WI38 (cell line): ENCODE results near the gene PACRG.

ENCODE experiments used
- H3K4me3 ChIP-seq: 2 replicates; pipeline ENCODE4 v1.5.1; 2011; ENCODE audit warnings: low read depth, mild to moderate bottlenecking, control low read depth, low read length
- TF ChIP-seq, protein P1 (sequence below): IDR thresholded peaks from 2 replicates; pipeline ENCODE4 v1.5.1; 2012; ENCODE audit warnings: low read depth, mild to moderate bottlenecking, control low read depth, low read length

The PACRG gene

DNA sequence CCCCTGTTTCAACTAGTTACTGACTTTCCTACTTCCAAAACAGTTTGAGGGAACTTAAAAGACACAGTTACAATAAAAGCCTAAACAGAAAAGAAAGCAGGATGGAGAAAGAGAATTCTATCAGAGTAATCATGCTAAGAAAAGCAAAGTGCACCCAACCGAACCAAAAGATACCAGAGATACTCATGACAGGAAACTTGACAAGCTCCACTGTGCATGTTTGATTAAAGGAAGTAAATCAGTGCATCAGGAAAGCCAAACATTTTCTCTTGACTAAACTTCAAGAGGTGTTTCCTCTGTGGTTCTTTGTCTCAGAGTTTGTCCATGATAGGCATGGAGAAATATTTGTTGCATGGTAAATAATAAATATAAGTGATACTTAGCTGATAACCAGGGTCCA lies 138.9 kb downstream of the PACRG start:
- TF ChIP-seq, protein P1, sequence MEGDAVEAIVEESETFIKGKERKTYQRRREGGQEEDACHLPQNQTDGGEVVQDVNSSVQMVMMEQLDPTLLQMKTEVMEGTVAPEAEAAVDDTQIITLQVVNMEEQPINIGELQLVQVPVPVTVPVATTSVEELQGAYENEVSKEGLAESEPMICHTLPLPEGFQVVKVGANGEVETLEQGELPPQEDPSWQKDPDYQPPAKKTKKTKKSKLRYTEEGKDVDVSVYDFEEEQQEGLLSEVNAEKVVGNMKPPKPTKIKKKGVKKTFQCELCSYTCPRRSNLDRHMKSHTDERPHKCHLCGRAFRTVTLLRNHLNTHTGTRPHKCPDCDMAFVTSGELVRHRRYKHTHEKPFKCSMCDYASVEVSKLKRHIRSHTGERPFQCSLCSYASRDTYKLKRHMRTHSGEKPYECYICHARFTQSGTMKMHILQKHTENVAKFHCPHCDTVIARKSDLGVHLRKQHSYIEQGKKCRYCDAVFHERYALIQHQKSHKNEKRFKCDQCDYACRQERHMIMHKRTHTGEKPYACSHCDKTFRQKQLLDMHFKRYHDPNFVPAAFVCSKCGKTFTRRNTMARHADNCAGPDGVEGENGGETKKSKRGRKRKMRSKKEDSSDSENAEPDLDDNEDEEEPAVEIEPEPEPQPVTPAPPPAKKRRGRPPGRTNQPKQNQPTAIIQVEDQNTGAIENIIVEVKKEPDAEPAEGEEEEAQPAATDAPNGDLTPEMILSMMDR, result no peak
- H3K4me3 ChIP-seq, result no peak overlapping the region

DNA sequence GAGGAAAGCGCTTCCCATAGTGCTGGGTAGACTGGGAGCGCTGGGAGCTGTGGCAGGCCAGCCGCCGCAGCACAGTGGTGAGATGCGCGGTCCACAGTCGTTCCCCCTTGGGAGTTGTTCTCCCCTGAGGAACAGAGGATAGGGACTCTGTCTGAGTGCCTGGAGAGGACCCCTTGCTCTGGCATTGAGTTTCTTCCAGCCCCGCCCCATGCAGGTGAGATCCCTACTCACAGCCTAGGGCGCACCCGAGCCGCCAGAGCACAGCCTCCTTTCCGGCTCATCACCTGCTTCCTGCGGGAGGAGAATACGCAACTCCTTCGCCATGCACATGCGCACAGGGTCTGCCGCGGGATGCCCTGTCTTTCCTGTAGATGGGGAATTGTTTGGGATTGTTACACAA lies 140.6 kb downstream of the PACRG start:
- no peak overlapping the region for H3K4me3 ChIP-seq
- TF ChIP-seq, protein P1, result no peak

DNA sequence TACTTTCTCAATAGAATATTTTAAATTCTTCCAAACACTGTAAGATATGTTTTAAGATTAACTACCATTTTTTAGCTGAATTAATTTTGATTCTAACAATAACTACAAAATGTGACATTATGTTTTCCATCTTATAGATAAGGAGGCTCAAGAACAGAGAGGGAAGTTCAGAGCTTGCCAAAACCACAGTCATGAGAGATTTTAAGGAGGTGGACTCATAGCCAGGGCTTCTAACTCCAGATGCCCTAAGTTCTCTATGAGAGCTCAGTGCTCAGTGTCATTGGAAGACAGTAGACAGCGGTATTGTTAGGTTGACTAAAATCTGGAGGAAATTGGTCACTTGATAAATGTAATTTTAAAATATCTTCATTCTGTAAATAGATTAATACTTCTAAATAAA lies 144.2 kb downstream of the PACRG start:
- no peak overlapping the region for H3K4me3 ChIP-seq
- TF ChIP-seq, protein P1, result no peak

DNA sequence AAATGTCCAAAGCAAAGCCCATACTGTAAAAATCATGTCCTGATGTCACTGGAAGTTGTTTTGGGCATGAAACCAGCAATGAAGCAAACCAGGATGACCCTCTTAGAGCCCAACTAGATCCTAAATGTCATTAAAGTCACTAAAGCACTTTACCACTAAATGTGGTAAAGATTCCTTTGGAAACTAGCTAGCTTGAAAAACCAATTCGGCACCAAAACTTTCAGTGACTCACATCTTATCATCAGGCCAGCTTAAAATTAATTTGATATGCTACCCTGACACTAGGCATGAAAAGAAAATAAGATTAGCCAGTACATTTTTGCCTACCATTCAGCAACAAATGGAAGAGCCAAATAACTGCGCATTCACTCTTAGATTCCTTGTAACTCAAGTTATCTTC lies 145.8 kb downstream of the PACRG start:
- TF ChIP-seq, protein P1, result no peak
- H3K4me3 ChIP-seq, result no peak overlapping the region

DNA sequence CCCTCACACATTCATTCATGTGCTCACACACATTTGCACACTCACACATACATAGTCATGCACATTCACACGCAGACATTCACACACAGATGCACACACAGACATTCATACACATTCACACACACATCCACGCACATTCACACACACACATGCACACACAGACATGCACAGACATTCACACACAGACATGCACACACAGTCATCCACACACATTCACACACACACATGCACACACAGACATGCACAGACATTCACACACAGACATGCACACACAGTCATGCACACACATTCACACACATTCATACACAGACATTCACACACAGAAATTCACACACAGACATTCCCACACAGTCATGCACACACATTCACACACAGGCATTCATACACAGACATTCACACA lies 147.3 kb downstream of the PACRG start:
- H3K4me3 ChIP-seq, result no peak overlapping the region
- TF ChIP-seq, protein P1, result no peak

DNA sequence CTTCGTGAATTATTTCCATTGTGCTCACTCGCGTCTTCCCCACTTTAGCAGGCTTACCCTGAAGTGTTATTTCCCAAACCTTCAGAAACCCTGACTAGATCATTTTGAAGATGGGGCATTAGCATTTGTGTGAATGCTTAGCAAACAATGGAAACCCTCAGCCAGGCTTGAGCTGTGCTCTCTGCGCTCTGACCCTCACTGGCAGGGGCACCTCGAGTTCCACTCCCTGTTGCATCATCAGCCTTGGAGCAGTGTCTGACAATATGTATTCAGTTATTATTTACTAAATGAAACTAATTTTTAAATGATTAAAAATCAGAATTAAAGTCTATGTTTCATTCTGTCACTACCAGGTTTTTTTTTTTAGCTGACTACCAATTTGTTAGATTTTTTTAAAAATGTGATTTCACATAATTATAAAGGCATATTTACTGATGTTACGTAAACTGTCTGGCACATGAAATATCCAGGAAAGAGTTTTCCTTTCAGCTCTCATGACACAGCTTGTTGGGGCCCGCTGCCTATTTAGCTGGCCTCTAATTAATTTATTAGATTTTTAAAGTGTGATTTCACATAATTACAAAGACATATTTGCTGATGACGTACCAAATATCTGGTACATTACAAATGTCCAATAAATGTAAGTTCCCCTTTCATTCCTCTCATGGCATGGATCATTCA lies 155.2 kb downstream of the PACRG start:
- H3K4me3 ChIP-seq, result no peak overlapping the region
- TF ChIP-seq, protein P1, result no peak

DNA sequence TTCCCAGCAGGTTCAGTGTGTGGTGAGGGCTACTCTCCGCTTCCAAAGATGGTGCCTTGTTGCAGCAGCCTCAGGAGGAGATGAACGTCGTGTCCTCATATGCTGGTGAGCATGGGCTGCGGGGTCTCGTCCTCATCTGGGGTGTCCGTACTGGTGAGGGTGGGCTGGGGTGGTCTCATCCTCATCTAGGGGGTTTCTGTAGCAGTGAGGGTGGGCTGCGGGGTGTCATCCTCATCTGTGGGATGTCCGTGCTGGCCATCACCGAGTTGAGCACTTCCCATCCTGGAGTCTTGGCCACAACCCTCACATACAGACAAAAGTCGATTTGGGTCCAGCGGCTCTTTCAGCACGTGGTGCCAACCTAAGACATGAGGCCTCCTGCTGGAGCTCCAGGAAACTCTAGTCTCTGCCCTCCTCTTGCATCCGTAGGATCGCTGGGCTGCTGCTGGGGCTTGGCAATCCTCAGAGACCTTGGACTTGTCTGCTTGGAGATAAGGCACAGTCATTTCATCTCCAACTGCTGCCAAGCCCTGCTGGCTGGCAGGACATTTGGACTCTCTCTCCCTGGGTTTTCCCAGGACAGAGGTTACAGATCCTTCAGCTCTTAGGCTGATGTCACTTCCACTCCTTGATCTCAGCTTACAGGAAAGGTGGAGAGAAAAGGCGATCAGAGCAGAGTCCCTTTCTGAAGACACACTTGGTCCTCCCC lies 160.4 kb downstream of the PACRG start:
- H3K4me3 ChIP-seq, result no peak overlapping the region
- TF ChIP-seq, protein P1, result no peak
